ENCODE data around the gene SRPK2.

Gene SRPK2

DNA sequence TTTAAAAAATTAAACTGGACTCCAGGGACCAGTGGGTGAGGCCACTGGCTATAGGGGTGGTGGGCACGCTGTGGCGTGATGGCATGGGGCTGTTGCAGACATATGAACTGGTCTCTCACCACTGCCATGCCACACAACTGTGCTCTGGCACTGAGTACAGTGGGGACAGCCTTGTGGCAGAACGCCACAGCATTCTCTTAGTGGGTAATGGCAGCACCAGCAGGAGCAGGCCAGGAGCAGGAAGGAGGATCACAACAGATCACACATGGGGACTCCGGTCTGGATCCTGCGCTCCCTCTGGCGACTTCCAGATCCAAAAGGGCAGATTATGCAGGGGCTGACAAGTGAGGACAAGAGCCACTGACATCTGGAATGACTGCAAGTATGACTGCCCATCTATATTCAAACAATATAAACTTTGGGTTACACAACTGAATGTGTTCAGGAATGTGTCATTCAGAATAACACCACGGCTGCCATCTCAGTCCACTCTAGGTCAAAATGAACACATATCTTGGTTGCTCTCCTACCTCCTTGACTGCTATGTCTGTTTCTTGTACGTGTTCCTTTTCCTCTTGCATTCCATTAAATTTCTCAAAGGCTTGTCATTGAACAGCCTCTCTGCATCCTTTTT lies 198.7 kb downstream of the SRPK2 start:
- no peak overlapping the region for H2AFZ ChIP-seq (ENCODE audit: low read length)
- TF ChIP-seq, protein P1, sequence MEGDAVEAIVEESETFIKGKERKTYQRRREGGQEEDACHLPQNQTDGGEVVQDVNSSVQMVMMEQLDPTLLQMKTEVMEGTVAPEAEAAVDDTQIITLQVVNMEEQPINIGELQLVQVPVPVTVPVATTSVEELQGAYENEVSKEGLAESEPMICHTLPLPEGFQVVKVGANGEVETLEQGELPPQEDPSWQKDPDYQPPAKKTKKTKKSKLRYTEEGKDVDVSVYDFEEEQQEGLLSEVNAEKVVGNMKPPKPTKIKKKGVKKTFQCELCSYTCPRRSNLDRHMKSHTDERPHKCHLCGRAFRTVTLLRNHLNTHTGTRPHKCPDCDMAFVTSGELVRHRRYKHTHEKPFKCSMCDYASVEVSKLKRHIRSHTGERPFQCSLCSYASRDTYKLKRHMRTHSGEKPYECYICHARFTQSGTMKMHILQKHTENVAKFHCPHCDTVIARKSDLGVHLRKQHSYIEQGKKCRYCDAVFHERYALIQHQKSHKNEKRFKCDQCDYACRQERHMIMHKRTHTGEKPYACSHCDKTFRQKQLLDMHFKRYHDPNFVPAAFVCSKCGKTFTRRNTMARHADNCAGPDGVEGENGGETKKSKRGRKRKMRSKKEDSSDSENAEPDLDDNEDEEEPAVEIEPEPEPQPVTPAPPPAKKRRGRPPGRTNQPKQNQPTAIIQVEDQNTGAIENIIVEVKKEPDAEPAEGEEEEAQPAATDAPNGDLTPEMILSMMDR (conservative IDR thresholded peaks at IDR 0.05; ENCODE audit: low read length), result no peak
- no peak for TF ChIP-seq EZH2phosphoT487 (IDR thresholded peaks at IDR 0.05; ENCODE audit: borderline replicate concordance)
- H3K79me2 ChIP-seq (ENCODE audit: insufficient read depth, low read length), result peaks cover 55% of the 10 kb centered on the region
- no peaks in the 10 kb centered on the region for H3F3A ChIP-seq (ENCODE audit: low read depth)
- H3K4me1 ChIP-seq (ENCODE audit: insufficient read depth, low read length, poor library complexity, severe bottlenecking), result peaks cover 12% of the 10 kb centered on the region
- peaks cover 4% of the 10 kb centered on the region for H4K20me1 ChIP-seq (ENCODE audit: insufficient read depth, low read length, poor library complexity, severe bottlenecking)
- H3K4me2 ChIP-seq (ENCODE audit: low read depth, low read length, poor library complexity, severe bottlenecking), result no peak overlapping the region
- H3K27me3 ChIP-seq (ENCODE audit: insufficient read depth, low read length, poor library complexity, severe bottlenecking), result no peaks in the 10 kb centered on the region
- no peak overlapping the region for H3K4me3 ChIP-seq (ENCODE audit: low read length, poor library complexity, severe bottlenecking)
- H3K9me2 ChIP-seq (replicated peaks; ENCODE audit: low read depth, low read length), result no peaks in the 10 kb centered on the region
- H3K9me3 ChIP-seq (ENCODE audit: insufficient read depth, low read depth, low read length), result no peaks in the 10 kb centered on the region
- H3K36me3 ChIP-seq (ENCODE audit: insufficient read depth, low read length), result peaks cover 7% of the 10 kb centered on the region; the same call in 1 of the 2 replicates
- no peak overlapping the region for H3K9ac ChIP-seq (ENCODE audit: low read depth, low read length, poor library complexity, severe bottlenecking)

DNA sequence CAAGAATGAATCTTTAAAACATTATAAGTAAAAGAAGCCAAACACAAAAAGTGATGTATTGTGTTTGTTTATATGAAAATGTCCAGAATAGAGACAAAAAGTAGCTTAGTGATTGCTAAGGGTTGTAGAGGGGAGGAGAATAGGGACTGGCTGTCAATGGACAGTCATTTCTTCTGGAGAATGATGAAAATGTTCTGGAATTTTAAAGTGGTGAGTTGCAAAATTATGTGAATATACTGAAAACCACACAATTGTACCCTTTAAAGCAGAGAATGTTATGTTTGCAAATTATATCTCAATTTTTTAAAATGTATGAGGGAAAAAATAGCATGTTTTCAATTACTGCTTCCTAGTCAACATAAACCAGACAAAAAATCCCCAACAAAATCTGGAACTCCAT lies 200.5 kb downstream of the SRPK2 start:
- Histone ChIP-seq H3F3A (ENCODE audit: low read depth) (no peaks in the 10 kb centered on the region), H3K4me3 (ENCODE audit: low read length, poor library complexity, severe bottlenecking) (no peak overlapping the region), H4K20me1 (ENCODE audit: insufficient read depth, low read length, poor library complexity, severe bottlenecking) (peaks cover 4% of the 10 kb centered on the region), H2AFZ (ENCODE audit: low read length) (no peak overlapping the region), H3K9me3 (ENCODE audit: insufficient read depth, low read depth, low read length) (no peaks in the 10 kb centered on the region), H3K4me2 (ENCODE audit: low read depth, low read length, poor library complexity, severe bottlenecking) (no peak overlapping the region), H3K36me3 (ENCODE audit: insufficient read depth, low read length) (peaks cover 4% of the 10 kb centered on the region; the same call in 1 of the 2 replicates), H3K9ac (ENCODE audit: low read depth, low read length, poor library complexity, severe bottlenecking) (no peak overlapping the region), H3K79me2 (ENCODE audit: insufficient read depth, low read length) (peaks cover 54% of the 10 kb centered on the region), H3K4me1 (ENCODE audit: insufficient read depth, low read length, poor library complexity, severe bottlenecking) (peaks cover 12% of the 10 kb centered on the region), H3K27me3 (ENCODE audit: insufficient read depth, low read length, poor library complexity, severe bottlenecking) (no peaks in the 10 kb centered on the region), H3K9me2 (replicated peaks; ENCODE audit: low read depth, low read length) (no peaks in the 10 kb centered on the region)
- TF ChIP-seq, protein P1 (conservative IDR thresholded peaks at IDR 0.05; ENCODE audit: low read length), result no peak
- TF ChIP-seq EZH2phosphoT487 (IDR thresholded peaks at IDR 0.05; ENCODE audit: borderline replicate concordance), result no peak

DNA sequence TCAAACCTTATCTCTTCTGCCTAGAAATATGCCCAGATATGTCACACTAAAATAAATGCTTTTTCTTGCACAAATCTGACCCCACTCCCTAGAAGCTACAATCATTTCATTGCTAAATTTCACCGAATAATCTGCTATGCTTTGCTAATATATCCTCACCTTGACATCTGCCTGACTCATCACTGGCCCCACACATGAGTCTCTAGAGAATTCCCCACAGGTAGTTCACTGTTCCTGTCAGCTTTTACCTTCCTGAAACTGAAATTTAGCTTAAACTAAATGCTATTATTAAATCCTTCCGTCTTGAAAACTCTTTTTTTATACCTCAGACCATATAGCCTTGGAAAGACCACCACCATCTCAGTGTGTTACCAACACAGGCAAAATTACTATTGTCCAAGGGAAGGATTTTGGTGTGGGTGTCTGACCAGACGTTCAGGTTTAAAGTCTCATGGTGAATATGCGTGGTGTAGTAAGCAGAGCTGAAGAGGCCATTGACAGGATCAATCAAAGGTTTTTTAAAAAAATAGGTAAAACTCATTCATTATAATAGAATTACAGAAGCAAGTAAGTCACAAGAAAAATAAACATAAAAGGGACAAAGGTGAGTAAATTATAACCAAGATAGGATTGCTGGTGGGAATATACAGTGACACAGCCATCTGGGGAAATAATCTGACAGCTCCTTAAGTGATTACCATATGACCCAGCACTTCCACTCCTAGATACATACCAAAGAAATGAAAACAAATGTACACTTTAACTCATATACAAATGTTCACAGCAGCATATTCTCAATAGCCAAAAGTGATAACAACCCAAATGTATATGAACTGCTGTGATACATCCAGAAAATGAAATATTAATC lies 201.2 kb downstream of the SRPK2 start:
- Histone ChIP-seq H3K4me3 (ENCODE audit: low read length, poor library complexity, severe bottlenecking) (no peak overlapping the region), H3K27me3 (ENCODE audit: insufficient read depth, low read length, poor library complexity, severe bottlenecking) (no peaks in the 10 kb centered on the region), H3K36me3 (ENCODE audit: insufficient read depth, low read length) (no peaks in the 10 kb centered on the region), H3K9ac (ENCODE audit: low read depth, low read length, poor library complexity, severe bottlenecking) (no peak overlapping the region), H3K9me3 (ENCODE audit: insufficient read depth, low read depth, low read length) (no peaks in the 10 kb centered on the region), H3K79me2 (ENCODE audit: insufficient read depth, low read length) (peaks cover 57% of the 10 kb centered on the region), H2AFZ (ENCODE audit: low read length) (no peak overlapping the region), H3K4me2 (ENCODE audit: low read depth, low read length, poor library complexity, severe bottlenecking) (no peak overlapping the region), H3F3A (ENCODE audit: low read depth) (no peaks in the 10 kb centered on the region), H3K9me2 (replicated peaks; ENCODE audit: low read depth, low read length) (no peaks in the 10 kb centered on the region), H4K20me1 (ENCODE audit: insufficient read depth, low read length, poor library complexity, severe bottlenecking) (peaks cover 4% of the 10 kb centered on the region), H3K4me1 (ENCODE audit: insufficient read depth, low read length, poor library complexity, severe bottlenecking) (peaks cover 12% of the 10 kb centered on the region)
- TF ChIP-seq EZH2phosphoT487 (IDR thresholded peaks at IDR 0.05; ENCODE audit: borderline replicate concordance), result no peak
- TF ChIP-seq, protein P1 (conservative IDR thresholded peaks at IDR 0.05; ENCODE audit: low read length), result no peak

All from Loucy (cell line).